GM12873 (cell line): ENCODE results near the gene DIDO1.

Source experiments
- CTCF ChIP-seq: IDR thresholded peaks from 2 replicates; pipeline ENCODE4 v1.5.1; 2012; ENCODE audit warnings: low read depth, mild to moderate bottlenecking, moderate library complexity, low read length, control low read depth; ENCODE audit not compliant: insufficient read depth; ENCODE audit errors: missing control alignments

The DIDO1 gene

GRCh38 chr20:62970307-62971210 lies 44.3 kb upstream of the DIDO1 start:
- TF ChIP-seq CTCF, result no peak

- no peak for TF ChIP-seq CTCF
Measured at GRCh38 chr20:62969939-62970306, 43.6 kb upstream of the DIDO1 start.

- no peak for TF ChIP-seq CTCF
Measured at GRCh38 chr20:62969179-62969760, 43.0 kb upstream of the DIDO1 start.

DNA sequence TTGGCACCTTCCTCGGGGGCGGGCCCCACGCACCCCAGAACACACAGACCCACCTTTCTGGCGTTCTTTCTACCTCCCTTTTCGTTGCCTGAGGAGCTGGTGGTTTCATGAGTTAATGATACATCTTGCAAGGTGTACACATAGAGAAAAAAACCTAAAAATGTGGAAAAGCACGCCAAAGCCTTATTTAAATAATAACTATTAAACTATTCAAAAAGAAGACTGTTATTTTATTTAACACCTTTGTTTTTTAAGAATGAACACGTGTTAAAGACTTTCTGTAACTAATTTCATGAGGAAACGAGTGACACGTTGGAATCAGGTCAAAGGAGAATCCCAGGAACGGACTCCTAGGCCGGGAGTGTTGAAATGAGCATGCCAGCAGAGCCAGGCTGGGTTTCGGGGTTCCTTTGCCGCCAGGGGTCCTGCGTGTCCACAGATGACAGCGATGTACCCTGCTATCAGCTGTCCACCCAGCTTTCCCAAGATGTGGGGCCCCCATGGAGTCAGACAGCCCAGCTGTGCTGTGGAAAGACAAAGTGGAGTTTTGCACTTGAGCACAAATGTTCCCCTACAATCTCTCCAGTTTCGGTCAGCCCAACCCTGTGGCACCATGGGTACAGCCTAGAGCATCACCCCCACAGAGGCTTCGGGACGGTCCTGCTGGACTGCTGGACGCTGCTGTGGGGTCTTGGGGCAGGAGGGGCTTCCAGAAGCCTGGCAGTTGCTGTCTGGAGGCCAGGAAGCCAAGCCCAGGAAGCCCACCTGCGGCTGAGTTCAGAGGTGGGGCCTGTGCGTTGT lies 42.3 kb upstream of the DIDO1 start:
- TF ChIP-seq CTCF, result no peak

DNA sequence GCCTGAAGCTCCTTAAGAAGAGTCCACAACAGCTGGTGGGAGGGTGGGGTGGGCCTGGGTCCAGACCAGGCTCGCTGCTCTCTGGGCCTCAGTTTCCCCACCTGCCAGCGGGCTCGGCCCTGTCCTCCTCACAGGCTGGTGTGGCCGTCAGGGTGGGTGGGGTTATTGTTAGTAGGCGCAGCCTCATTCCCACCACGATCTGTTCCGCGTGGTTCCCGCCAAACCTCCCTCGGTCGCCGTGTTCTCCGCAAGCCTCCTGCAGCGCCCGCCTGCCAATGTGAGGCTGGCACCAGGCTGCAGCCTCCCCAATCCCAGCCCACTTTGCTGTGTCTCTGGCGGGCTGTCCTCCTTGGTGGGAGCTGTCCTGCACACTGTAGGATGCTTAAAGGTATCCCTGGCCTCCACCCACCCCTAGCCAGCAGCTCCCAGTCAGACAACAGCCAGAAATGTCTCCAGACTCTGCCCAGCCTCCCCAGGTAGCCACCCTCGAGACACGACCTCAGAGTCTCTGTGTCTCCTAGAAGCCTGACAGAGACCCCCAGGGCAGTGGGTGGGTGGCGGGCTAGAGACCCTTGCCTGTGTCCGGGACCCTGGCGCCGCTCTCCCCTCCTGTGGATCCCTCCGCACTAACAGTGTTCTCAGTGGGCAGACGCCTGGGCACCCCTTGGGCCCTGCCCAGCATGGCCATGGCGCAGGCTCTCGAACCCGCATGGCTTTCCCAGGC lies 41.5 kb upstream of the DIDO1 start:
- no peak for TF ChIP-seq CTCF

GRCh38 chr20:62967149-62967501 lies 40.8 kb upstream of the DIDO1 start:
- no peak for TF ChIP-seq CTCF
